Lung (tissue), 12 donors: Measurements from ENCODE around the gene LDLRAD2. TPM values are rescaled to one million over a fixed set of nuclear protein-coding genes. Genes with fewer than 3 reads are reported as not detected.

Source experiments
- ATAC-seq: fragments of 200-7000 bp; cut with Tn5 transposase; one replicate; pipeline ENCODE4 v1.9.1; 2020; ENCODE audit warnings: moderate number of reproducible peaks; ENCODE audit not compliant: insufficient read depth, low FRiP score
- DNase-seq, 3 donors: peaks; one replicate each; pipeline ENCODE4 v3.0.0-alpha.2; 2013 to 2017
- H3K27ac ChIP-seq, 2 donors: one replicate each; pipeline ENCODE4 v1.5.1; 2013; ENCODE audit warnings: mild to moderate bottlenecking in 2 of 2, moderate library complexity in 2 of 2, control low read depth in 1 of 2, inconsistent platforms in 1 of 2, low read depth in 1 of 2, low read length in 1 of 2
- H3K27me3 ChIP-seq, 3 donors: one replicate each; pipeline ENCODE4 v1.5.1; 2013; ENCODE audit warnings: low read length in 2 of 3; ENCODE audit not compliant: control insufficient read depth in 3 of 3, insufficient read depth in 3 of 3
- H3K36me3 ChIP-seq, 4 donors: one replicate each; pipeline ENCODE4 v1.5.1; 2013; ENCODE audit warnings: low read length in 4 of 4, mild to moderate bottlenecking in 1 of 4, moderate library complexity in 1 of 4; ENCODE audit not compliant: control insufficient read depth in 4 of 4, insufficient read depth in 4 of 4
- H3K4me1 ChIP-seq, 5 donors: one replicate each; pipeline ENCODE4 v1.5.1; 2013; ENCODE audit warnings: low read length in 5 of 5, mild to moderate bottlenecking in 2 of 5, moderate library complexity in 1 of 5; ENCODE audit not compliant: control insufficient read depth in 5 of 5, insufficient read depth in 5 of 5
- H3K4me3 ChIP-seq: one replicate; pipeline ENCODE4 v1.5.1; 2013; ENCODE audit warnings: mild to moderate bottlenecking, control low read depth, moderate library complexity
- H3K9ac ChIP-seq, 2 donors: one replicate each; pipeline ENCODE4 v1.5.1; 2013; ENCODE audit warnings: low read length in 2 of 2, control low read depth in 1 of 2; ENCODE audit not compliant: insufficient read depth in 1 of 2
- H3K9me3 ChIP-seq, 4 donors: one replicate each; pipeline ENCODE4 v1.5.1; 2013; ENCODE audit warnings: low read length in 3 of 4, mild to moderate bottlenecking in 1 of 4, moderate library complexity in 1 of 4; ENCODE audit not compliant: control insufficient read depth in 4 of 4, insufficient read depth in 3 of 4
- CTCF ChIP-seq: IDR thresholded peaks from 2 replicates; pipeline ENCODE4 v1.5.1; 2012; ENCODE audit warnings: mild to moderate bottlenecking; ENCODE audit errors: control extremely low read depth, extremely low read depth
- whole genome bisulfite sequencing, 2 donors: extraction: QIAGEN DNeasy Blood & Tissue Kit; methylation state at CpG; one replicate each; pipeline ENCODE4 v1.1.7; 2013; 5-methylcytosine and 5-hydroxymethylcytosine counted together
- polyA plus RNA-seq, 2 donors: library from polyadenylated mRNA; stranded (reverse); fragments of 200-250 nt; gene quantifications; one replicate each; pipeline ENCODE4 v1.2.1, GENCODE V29; 2013
- total RNA-seq, 2 donors: library from RNA; depleted of rRNA in 1 of 2; stranded (reverse); fragments of >200 nt in 1 of 2; gene quantifications; one replicate each; pipeline ENCODE4 v1.2.1, GENCODE V29; 2014 to 2021
- donor health status: control.
- donor health status: control.
- donor health status: Bipolar disorder and iron deficiency.
- donor health status: healthy.
- donor health status: DM: yes; HTN: yes; CAD: no.

Gene LDLRAD2
- total and polyA plus RNA-seq, 4 donors = 0.20 to 2.8 (median 0.54) TPM

- no peaks in the 10 kb centered on the region for H3K27me3 ChIP-seq
- WGBS, 2 donors = 90 to 91% methylated on average over 11 of the region's 11 CpGs
- no peak for ATAC-seq
- no peak overlapping the region for H3K9ac ChIP-seq
- H3K4me1 ChIP-seq = no peaks in the 10 kb centered on the region
- no peak for DNase-seq
- peaks cover 0 to 28% (median 12%) of the 10 kb centered on the region in 4 donors for H3K36me3 ChIP-seq
- TF ChIP-seq CTCF = no peak
- H3K4me3 ChIP-seq = no peak overlapping the region
- H3K27ac ChIP-seq = no peak overlapping the region
- no peaks in the 10 kb centered on the region for H3K9me3 ChIP-seq
Measured at GRCh38 chr1:21821385-21822019, 9.4 kb downstream of the LDLRAD2 start.

GRCh38 chr1:21822349-21822748 is 10.3 kb downstream of the LDLRAD2 start:
- DNase-seq (no peak), ATAC-seq (no peak)
- Histone ChIP-seq H3K27ac (no peak overlapping the region), H3K4me1 (no peaks in the 10 kb centered on the region), H3K4me3 (no peak overlapping the region), H3K9me3 (no peaks in the 10 kb centered on the region), H3K9ac (no peak overlapping the region), H3K36me3 (peaks cover 0 to 28% (median 12%) of the 10 kb centered on the region in 4 donors), H3K27me3 (no peaks in the 10 kb centered on the region)
- 66 to 71% methylated on average over 9 of the region's 9 CpGs for WGBS, 2 donors
- TF ChIP-seq CTCF = no peak

GRCh38 chr1:21823206-21823979 is 11.3 kb downstream of the LDLRAD2 start:
- DNase-seq (no peak), ATAC-seq (no peak)
- WGBS, 2 donors = 67 to 83% methylated on average over 39 to 44 of the region's 44 CpGs
- Histone ChIP-seq H3K4me1 (no peaks in the 10 kb centered on the region), H3K4me3 (no peak overlapping the region), H3K9ac (no peak overlapping the region), H3K27me3 (no peaks in the 10 kb centered on the region), H3K36me3 (peaks cover 0 to 38% (median 15%) of the 10 kb centered on the region in 4 donors), H3K27ac (no peak overlapping the region), H3K9me3 (no peaks in the 10 kb centered on the region)
- no peak for TF ChIP-seq CTCF
